OCI-M1 (cell line): ENCODE results near the gene NAA35.
"Not testable (repeated sequence)": the region's sequence is repeated elsewhere in the genome, so short reads cannot be mapped to it uniquely, and the experiment has no call there.

Source experiments
- DNase-seq: peaks from one replicate; lab custom pipeline; 2025; lab: John Stamatoyannopoulos, UW

The NAA35 gene

DNA sequence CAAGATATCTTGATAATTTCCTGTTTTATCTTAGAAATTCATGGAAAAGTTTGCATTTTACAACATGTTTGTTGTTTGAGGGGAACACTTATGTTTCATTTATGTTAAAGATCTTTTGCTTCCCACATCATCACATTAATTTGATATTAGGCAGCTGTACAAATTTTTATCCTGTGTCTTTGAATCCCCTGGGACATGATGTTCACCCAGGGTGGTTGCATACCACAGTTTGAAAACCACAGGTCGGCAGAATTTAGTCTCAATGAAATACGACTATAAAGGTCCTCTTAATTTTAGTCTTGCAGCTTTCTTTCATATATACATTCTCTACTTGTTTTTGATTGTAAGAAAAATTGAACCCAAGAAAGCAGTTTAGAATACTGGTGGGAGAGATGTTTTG lies 3.7 kb downstream of the NAA35 start:
- DNase-seq: no peak

DNA sequence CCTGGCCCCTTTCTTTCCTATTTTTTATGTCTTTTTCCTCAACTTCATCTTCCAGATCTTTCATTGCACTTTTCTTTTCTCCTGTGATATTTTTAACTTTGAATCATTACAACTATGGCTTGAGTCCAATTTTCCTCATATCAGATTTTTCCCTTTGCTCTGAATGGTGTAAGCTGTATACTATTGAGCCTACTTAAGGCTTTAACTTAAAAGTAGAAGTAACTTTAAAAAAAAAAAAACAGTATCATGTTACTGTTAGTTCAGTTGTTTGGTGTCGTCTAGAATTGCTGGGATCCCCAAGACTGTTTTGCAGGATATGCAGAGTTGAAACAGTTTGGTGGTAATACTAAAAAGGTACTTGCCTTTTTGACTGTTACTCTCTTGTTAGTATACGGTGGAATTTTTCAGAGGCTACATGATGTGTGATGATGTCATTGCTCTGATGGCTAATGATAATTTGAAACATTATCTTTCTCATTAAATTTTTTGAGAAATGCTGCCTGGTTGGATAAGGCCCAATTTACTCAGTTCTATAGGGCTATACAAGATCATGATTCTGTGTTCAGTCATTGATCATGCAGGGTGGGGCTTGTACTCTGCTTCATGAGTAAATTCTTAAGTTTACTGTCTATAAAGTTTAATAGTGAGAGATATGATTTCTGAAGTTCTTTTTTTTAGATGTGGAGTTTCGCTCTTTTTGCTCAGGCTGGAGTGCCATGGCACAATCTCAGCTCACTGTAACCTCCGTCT lies 8.8 kb downstream of the NAA35 start:
- no peak for DNase-seq

DNA sequence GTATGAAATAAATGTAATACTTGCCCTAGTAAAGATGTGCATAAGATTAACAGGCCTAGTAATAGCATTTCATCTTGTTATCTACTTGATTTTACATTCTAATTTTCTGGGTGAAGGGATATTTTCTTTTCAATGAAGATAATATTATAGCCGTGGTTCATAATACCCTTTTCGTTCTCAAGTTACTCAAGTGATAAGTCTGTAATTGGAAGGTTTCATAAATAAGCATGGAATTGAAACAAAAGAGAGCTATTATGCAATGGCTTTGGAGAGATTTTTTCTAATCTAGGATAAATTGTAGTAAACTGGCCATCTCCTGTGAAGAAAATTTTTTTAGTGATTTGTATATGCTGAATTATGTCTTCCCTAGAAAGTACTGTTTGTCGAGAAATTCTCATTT lies 19.0 kb downstream of the NAA35 start:
- no peak for DNase-seq

DNA sequence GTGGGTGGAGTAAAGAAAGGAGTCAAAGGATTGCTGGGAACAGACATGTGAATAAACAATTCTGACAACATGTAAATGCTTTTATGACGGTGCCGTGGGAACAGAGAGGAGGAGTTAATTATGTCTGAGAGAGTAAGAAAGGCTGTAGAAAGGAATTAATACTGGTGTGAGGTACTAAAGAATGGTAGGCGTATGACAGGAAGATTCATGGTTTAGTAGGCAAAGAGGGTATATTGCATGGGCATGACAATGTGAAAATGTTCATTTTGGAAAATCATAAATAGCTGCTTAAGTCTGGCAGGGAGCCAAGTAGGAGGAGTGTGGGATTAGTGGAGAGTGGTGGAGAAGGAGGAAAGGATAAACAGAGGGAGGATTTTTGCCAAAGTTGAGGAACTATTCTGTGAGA lies 19.7 kb downstream of the NAA35 start:
- no peak for DNase-seq

DNA sequence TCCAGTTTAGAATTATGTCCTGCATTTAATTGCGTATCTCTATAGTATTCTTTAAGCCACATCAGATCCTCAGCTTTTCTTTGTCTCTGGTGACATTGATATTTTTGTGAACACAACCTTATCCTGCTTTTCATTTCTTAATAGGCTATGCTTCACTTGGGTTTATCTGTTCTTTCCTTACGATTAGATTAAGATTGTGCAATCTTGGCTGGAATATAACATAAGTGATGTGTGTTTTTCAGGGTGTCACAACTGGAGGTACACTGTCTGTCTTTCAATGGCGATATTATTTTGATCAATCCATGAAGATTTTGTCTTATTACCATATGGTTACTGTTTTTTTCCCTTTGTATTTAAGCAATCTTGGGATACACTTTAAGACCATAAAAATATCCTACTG lies 23.6 kb downstream of the NAA35 start:
- DNase-seq: no peak

DNA sequence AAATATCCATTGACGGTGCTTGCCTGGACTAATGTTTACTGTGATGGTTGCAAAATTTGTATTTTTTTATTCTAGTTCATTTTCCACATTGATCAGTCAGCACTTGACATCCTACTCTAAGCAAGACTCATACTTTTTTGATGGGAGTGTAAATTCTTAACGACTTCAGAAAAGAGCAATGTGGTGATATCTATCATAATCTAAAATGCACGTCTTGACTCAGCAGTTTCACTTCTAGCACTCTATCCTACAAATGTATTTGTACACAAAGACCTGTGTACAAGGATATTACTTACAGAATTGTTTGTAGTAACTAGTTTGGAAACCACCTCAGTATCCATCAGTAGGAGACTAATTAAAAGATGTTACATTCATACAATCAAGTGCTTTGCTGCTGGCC lies 24.0 kb downstream of the NAA35 start:
- no peak for DNase-seq

DNA sequence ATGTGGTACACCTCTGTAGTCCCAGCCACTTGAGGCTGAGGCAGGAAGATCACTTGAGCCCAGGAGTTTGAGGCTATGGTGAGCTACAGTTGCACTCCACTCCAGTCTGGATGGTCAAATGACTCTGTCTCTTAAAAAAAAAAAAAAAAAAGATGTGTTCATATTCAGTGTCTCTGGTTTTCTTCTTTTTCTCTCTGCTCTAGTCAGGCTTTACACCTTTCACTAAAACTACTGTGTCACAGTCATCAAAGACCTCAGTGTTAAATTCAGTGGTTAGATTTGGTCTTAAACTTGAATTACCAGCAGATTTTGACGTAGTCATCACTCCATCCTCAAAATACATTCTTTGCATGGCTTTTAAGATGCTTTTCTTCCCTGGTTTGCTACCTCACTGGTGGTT lies 28.8 kb downstream of the NAA35 start:
- no peak for DNase-seq

DNA sequence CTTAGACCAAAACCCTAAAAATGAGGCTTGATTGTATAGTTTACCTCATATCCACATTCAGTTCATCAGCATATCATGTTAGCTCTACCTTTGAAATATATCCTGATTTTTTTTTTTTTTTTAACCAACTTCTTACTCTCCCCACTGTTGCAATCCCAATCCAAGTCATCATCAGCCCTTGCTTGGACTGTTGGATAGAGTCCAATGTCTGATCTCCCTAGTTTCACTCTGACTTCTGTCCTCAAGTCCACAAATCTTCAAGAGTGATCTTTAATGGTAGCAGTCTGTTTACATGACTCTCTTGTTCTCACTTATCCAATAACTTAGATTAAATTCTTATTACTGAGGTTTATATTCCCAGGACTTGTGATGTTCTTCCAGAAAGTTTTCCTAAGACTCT lies 30.8 kb downstream of the NAA35 start:
- DNase-seq: no peak

DNA sequence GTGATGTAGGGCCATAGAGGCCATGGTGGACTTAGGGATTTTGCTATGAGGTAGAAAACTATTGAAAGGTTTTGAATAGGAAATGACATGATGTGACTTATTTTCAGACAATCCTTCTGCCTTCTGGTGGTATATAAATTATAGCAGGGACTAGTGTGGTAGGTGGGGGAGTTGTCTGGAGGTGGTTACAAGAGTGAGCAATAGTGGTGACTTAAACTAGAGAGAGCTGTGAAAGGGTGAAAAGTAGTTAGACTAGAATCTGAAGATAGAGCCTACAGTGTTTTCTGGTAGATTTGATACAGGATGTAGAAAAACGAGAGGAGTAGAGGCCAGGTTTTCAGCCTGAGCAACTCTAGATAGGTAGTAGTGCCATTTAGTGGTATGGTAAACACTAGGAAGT lies 32.3 kb downstream of the NAA35 start:
- DNase-seq: no peak

DNA sequence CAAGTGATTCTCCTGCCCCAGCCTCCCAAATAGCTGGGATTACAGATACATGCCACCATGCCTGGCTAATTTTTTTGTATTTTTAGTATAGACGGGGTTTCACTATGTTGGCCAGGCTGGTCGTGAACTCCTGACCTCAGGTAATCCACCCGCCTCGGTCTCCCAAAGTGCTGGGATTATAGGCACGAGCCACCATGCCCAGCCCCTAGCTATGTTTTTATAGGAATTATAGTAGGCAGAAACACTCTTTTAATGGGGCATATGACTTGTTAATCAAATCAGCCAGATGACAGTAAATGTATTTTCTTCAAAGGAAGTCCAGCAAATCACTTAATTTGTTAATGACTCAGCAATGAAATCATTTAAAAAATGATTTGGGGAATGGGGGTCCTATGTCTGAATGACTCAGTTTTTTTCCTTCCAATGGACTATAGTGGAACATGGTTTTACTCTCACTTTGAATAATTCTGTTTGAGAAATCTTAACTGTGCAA lies 33.2 kb downstream of the NAA35 start:
- DNase-seq: not testable (repeated sequence)

DNA sequence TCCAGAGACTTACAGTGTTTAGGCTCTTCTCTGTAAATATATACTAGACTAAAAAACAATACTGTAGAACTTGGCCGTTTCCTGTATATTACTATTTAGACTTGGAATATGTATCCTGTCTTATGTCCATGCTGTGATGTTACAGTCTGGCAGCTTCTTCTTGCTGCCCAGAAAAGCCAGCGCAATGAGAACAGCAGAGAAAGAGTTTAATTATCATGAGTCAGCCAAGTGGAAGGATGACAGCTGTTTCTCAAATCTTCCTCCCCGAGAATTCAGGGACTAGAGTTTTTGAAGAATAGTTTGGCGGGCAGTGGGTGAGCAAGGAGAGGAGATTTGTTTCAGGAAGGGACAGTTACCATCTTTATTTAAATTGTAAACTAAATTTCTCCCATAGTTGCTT lies 37.5 kb downstream of the NAA35 start:
- no peak for DNase-seq

DNA sequence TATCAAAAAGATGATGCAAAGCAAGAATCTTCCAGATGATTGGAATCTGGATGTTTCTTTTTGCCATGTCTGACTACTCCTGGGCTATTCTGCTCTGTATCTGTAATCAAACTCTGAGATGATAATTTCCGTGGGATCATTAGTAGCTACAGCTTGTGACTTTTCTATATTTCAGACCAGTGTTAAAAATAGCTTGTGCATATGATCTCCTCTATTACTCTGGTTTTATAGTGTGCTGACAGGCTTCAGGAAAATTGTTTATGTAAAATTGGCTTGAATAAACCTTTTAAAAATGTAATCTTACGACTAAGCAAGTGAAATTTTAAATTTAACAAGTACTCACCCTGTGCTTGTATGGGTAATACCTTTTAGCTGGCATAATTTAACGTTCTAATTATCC lies 40.4 kb downstream of the NAA35 start:
- DNase-seq: no peak

DNA sequence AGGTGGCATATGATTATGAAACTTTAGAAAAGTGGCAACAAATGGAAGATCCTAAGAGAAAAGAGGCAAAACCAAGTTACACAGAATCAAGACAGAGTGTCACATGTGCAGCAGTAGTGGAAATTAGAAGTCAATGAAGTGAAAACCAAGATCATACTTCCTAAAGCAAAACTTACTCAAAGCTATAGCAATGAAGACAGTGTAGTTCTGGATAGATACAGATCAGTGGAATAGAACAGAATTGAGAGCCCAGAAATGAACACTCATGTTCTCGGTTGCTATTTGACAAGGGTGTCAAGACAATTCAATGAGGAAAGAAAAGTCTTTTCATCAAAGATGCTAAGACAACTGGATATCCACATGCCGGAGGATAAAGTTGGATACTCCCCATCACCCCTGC lies 43.5 kb downstream of the NAA35 start:
- no peak for DNase-seq

DNA sequence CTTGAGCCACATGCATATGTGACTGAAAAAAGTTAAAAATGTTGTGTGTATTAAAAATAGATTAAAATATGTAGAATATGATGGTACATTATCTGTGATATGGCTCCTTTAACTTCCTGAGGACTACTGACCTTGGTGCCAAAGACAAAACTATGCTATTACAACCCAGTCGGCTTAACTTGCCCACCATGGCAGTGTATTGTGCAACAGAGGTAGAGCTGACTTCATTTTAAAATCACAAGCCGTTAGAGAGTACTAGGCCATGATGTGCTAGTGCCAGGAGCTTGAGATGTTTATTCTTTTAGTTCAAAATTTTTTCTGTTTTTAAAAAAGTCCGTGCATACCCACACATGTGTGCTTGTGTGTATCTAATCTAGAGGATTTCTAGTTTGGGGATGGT lies 46.3 kb downstream of the NAA35 start:
- no peak for DNase-seq

DNA sequence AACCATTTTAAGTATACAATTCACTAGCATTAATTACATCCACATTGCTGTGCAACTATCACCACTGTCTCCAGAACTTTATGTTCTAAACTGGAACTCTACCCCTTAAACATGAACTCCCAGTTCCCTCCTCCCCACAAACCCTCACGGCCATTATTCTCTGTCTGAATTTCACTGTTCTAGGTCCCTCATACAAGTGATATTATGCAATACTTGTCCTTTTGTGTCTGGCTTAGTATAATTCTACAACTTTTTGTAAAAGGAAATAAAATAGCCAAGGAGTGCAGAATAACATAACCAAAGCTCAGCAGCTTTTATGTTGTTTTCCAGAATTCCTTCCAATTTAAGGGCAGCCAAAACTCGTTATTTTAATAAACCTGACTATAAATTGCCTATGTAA lies 53.2 kb downstream of the NAA35 start:
- DNase-seq: no peak

DNA sequence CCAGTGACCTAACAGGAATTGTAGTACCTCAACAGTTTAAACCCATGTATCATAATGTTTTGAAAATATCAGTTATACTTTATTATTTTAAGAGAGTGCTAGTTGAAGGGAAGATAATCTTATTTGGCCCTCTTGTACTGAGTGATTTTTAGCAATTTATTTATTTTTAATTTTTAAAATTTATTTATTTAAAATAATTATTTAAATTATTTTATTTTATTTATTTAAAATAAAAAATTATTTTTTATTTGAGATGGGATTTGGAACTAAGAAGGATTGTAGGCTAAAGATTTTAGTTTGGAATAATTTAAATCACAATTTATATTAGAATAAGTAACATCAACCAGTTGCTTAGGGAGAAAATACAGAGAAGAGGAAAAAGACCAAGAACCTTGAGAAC lies 54.2 kb downstream of the NAA35 start:
- no peak for DNase-seq

DNA sequence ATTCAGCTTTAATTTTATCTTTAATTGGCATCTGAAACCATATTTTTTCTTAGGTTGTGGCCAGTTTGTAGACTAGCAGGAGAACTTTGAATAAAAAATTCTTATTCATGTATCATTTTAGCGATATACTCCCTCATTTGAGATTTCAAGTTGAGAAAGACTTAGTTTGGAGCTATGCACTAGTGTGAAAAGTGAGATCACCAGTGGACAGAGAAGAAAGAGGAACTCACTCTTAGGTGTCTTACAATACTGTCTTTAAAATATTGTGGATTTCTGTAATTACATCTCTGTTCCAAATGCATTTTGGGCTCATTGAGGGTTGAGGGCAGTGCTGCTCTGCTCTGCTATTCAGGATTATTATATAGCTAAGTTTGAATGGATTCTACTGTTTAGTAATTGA lies 54.7 kb downstream of the NAA35 start:
- peak; percentile 8 for DNase-seq

DNA sequence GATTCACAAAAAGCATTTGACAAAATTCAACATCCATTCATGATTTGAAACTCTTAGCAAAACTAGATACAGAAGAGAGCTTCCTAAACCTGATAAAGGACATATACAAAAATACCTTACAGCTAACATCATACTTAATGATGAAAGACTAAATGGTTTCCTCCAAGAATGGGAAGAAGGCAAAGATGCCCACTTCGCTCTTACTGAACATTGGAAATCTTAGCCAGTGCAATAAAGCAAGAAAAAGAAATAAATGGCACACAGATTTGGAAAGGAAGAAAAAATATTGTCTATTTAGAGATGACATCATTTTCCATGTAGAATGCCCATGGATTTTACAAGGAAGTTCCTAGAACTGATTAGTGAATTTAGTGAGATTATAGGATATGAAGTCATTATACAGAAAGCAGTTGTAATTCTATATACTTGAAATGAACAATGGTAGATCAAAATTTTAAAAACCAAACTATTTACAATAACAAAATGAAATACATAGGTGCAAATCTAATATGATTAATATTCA lies 64.4 kb downstream of the NAA35 start:
- no peak for DNase-seq

DNA sequence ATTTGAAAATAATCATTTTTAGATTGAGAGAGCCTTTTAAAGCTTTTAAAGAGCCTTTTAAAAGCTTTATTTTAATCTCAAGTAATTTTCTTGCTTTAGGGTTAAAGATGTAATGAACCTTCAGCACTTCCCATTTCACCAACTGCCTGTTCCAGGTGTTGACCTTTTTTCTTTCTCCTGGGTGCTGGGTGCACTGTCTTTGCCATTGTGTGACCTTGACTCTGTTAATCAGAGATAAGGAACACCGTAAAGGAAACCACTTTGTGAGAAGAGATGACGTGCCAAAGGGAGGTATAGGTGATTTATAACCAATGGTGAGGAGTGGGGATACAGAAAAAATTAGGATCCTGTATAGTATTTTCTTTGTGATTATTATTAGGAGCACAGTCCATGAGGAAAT lies 68.2 kb downstream of the NAA35 start:
- no peak for DNase-seq

DNA sequence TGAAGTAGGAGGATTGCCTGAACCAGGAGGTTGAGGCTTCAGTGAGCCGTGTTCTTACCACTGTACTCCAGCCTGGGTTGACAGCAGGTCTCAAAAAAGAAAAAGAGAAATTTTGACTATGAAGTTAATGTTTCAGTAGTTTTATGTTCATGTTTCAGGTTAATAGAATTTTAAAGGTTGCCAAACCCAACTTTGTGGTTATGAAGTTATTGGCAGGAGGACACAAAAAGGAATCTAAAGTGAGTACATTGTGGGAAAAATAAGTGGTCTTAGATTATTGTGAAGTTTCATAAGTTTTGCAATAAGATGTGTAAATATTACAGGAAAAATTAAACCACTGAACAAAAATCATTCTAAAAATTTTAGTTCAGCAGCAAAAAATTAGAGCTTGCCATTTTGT lies 79.8 kb downstream of the NAA35 start:
- DNase-seq: no peak

DNA sequence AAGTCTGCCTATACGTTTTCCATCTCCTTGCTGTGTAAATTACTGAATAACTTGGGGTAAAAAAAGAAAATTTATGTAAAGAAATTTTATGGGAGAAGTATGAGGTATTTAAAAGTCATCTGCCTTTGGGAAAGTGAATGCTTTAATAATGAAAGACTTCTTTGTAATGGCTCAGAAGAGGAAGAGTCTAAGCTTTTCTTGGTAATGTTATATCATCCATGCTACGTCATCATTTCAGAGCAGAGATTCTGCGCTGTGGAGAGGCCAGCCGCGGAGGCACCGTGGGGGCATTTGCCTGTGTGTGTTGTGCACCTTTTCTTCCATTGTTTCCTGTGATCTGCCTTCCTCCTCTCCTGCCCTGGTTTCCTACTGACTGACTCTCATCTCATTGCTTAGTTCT lies 80.2 kb downstream of the NAA35 start:
- no peak for DNase-seq

DNA sequence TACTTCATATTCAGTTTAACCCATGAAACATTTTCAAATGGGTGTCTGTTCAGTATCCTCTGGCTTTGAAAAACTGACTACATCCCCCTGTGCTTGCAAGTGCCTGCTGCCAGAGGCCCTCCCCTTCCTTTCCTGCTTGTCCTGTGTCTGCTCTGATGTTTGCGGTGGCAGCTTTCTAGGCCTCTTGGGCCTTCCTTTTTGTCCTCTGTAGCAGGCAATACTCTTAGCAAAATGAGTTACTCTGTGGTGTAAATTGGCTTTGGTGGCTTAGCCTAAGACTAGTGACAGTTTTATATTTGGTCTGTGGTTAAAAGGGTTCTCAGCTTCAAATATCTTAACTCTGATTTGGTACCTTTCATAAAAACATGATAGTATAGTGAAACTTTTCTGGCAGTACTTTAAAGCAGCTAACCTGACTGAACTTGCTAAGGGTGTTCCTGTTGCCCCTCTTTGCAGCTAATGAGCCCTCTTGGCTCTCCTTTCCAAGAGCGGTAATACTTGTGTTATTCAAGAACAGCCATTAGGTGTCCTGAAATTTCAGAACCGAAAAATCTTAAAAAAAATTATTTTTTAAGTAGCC lies 81.8 kb downstream of the NAA35 start:
- DNase-seq: no peak

DNA sequence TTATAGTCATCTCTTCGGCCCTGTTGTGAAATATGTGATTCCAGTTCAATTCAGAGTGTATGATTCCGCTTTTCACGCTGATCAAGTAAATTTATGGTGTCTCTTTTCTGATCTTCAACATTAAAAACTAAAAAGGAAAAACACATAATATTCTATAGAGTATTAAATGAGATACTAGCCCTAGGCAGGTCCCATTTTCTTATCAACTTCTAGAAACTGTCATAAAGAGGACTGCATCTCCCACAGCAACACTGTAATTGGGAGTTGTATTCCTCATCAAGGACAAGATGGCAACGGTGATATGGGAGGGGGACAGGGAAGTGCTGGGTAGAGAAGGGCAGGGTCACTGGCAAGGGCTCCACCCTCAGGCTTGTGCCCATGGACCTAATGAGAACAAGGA lies 86.8 kb downstream of the NAA35 start:
- no peak for DNase-seq
